Measurements from ENCODE around the gene ERG. TPM values are rescaled to one million over a fixed set of nuclear protein-coding genes. Genes with fewer than 3 reads are reported as not detected.
A peak's percentile ranks its signal among the peaks of the same experiment; 100 is the strongest.

ERG gene
- total RNA-seq, 1 donor from 2014 or later, result 6.8 TPM

DNA sequence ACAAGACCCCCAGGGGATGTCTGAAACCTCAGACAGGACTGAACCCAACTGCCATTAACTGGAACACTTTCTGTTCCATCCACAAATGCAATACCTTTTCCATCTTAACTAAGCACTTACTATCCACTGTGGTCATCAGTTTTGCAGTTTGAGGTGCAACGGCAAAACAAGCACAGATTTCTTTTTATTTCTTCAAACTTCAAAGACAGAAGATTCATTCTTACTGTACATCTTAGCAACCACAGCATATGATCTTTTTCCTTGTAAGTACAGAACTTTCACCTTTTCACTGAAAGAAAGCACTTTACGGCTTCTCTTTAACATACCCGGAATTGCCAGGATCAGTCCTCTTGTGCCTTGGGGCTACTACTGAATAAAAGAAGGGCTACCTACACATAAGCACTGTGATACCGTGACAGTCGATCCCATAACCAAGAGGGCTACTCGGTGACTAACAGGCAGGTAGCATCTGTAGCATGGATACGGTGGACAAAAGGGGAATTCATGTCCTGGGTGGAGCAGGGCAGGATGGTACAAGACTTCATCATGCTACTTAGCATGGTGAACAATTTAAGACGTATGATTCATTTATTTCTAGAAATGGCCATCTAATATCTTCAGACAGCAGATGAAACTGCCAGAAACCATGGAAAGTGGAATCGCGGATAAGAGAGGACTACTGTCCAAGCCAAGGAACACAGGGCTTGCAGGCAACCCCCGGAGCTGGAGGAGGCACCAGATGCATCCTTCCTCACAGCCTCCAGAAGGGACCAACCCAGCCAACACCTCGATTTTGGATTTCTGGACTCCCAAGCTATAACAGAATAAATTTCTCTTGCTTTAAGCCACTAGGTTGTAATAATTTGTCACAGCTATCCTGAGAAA lies 18.4 kb downstream of the ERG start:
- H3K4me3 Mint-ChIP-seq, result no peak overlapping the region
- H3K4me1 Mint-ChIP-seq (ENCODE audit: unreplicated experiment), result peaks cover 6% of the 10 kb centered on the region
- H3K27me3 Mint-ChIP-seq, result peaks cover 18% of the 10 kb centered on the region
- no peaks in the 10 kb centered on the region for H3K36me3 Mint-ChIP-seq
- no peaks in the 10 kb centered on the region for H3K9me3 Mint-ChIP-seq
- DNase-seq (ENCODE audit: extremely low spot score, unreplicated experiment), result no peak
- TF ChIP-seq, protein P1, sequence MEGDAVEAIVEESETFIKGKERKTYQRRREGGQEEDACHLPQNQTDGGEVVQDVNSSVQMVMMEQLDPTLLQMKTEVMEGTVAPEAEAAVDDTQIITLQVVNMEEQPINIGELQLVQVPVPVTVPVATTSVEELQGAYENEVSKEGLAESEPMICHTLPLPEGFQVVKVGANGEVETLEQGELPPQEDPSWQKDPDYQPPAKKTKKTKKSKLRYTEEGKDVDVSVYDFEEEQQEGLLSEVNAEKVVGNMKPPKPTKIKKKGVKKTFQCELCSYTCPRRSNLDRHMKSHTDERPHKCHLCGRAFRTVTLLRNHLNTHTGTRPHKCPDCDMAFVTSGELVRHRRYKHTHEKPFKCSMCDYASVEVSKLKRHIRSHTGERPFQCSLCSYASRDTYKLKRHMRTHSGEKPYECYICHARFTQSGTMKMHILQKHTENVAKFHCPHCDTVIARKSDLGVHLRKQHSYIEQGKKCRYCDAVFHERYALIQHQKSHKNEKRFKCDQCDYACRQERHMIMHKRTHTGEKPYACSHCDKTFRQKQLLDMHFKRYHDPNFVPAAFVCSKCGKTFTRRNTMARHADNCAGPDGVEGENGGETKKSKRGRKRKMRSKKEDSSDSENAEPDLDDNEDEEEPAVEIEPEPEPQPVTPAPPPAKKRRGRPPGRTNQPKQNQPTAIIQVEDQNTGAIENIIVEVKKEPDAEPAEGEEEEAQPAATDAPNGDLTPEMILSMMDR (conservative IDR thresholded peaks at IDR 0.05), result no peak
- H3K27ac Mint-ChIP-seq, result no peak overlapping the region

DNA sequence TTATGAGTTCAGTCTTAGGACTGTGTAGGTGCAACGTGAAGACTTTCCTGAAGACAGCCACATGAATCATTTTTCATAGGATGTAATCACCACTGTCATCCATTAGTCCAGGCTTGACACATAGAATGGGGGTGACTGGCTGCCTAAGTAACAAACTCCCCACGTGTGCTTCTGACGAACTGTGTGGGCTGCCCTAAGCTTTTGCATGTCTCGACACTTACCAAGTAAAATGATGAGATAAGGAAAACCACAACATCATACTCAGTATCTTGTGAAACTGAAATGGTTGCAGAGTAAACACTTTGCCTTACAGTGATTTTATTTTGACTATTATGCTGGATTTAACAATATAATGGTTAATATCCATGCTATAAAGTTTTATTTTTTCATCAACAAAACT lies 19.5 kb downstream of the ERG start:
- no peaks in the 10 kb centered on the region for H3K9me3 Mint-ChIP-seq
- peaks cover 14% of the 10 kb centered on the region for H3K4me1 Mint-ChIP-seq (ENCODE audit: unreplicated experiment)
- peaks cover 18% of the 10 kb centered on the region for H3K27me3 Mint-ChIP-seq
- no peaks in the 10 kb centered on the region for H3K36me3 Mint-ChIP-seq
- no peak for DNase-seq (ENCODE audit: extremely low spot score, unreplicated experiment)
- TF ChIP-seq, protein P1 (conservative IDR thresholded peaks at IDR 0.05), result no peak
- no peak overlapping the region for H3K27ac Mint-ChIP-seq
- no peak overlapping the region for H3K4me3 Mint-ChIP-seq

GRCh38 chr21:38477226-38477625 lies 21.1 kb downstream of the ERG start:
- no peak overlapping the region for H3K4me3 Mint-ChIP-seq
- TF ChIP-seq, protein P1 (conservative IDR thresholded peaks at IDR 0.05), result no peak
- no peaks in the 10 kb centered on the region for H3K36me3 Mint-ChIP-seq
- no peak for DNase-seq (ENCODE audit: extremely low spot score, unreplicated experiment)
- H3K27me3 Mint-ChIP-seq, result peaks cover 18% of the 10 kb centered on the region
- H3K27ac Mint-ChIP-seq, result no peak overlapping the region
- H3K4me1 Mint-ChIP-seq (ENCODE audit: unreplicated experiment), result peaks cover 18% of the 10 kb centered on the region
- H3K9me3 Mint-ChIP-seq, result no peaks in the 10 kb centered on the region

DNA sequence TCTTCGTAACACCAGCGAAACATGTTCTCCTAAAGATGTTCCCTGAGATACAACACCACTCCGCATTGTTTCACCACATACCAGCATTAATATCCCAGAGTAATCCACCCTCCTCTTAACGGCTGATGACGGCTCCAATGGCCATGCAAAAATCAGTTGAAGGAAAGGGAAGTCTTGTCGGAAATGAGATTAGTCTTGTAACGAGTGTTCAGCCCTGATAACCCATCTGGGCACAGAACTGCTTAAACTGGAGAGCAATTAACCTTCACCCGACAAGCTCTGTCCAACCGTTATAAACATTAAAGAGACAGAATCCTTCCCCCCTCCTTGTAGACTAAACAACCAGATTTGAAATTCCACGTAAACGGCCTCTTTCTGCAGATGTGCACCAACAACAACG lies 21.9 kb downstream of the ERG start:
- Mint-ChIP-seq H3K36me3 (peaks cover 3% of the 10 kb centered on the region), H3K27ac (peak overlapping the region; percentile 24), H3K9me3 (no peaks in the 10 kb centered on the region), H3K27me3 (peaks cover 22% of the 10 kb centered on the region), H3K4me1 (ENCODE audit: unreplicated experiment) (peaks cover 21% of the 10 kb centered on the region), H3K4me3 (no peak overlapping the region)
- DNase-seq (ENCODE audit: extremely low spot score, unreplicated experiment), result no peak
- TF ChIP-seq, protein P1 (conservative IDR thresholded peaks at IDR 0.05), result no peak

- H3K27me3 Mint-ChIP-seq, result peaks cover 27% of the 10 kb centered on the region
- peaks cover 3% of the 10 kb centered on the region for H3K36me3 Mint-ChIP-seq
- DNase-seq (ENCODE audit: extremely low spot score, unreplicated experiment), result no peak
- TF ChIP-seq, protein P1 (conservative IDR thresholded peaks at IDR 0.05), result no peak
- H3K4me3 Mint-ChIP-seq, result no peak overlapping the region
- peaks cover 21% of the 10 kb centered on the region for H3K4me1 Mint-ChIP-seq (ENCODE audit: unreplicated experiment)
- H3K27ac Mint-ChIP-seq, result no peak overlapping the region
- no peaks in the 10 kb centered on the region for H3K9me3 Mint-ChIP-seq
Observed at GRCh38 chr21:38475519-38475918, 22.8 kb downstream of the ERG start.
